ENCODE data around the gene PEX11B.
A peak's percentile ranks its signal among the peaks of the same experiment; 100 is the strongest.

PEX11B gene

GRCh38 chr1:145956781-145957442, 38.4 kb upstream of the PEX11B start:
- no peak for TF ChIP-seq FOXP2 (optimal IDR thresholded peaks at IDR 0.05; ENCODE audit: borderline replicate concordance, extremely low read depth, extremely low read length, insufficient read depth)
- TF ChIP-seq POLR2AphosphoS5 (IDR thresholded peaks at IDR 0.05; ENCODE audit: low read depth, low read length), result no peak
- TF ChIP-seq TAF1 (IDR thresholded peaks at IDR 0.05; ENCODE audit: borderline replicate concordance, insufficient read depth, low read length), result peak; percentile 23; the same call in 1 of the 2 replicates
- no peak for TF ChIP-seq REST (IDR thresholded peaks at IDR 0.05; ENCODE audit: insufficient read depth in 1 of 2, low read depth in 2 of 2, low read length in 2 of 2)
- TF ChIP-seq SIN3A (IDR thresholded peaks at IDR 0.05; ENCODE audit: borderline replicate concordance, insufficient read depth, low read length), result no peak

- no peak for TF ChIP-seq SIN3A (IDR thresholded peaks at IDR 0.05; ENCODE audit: borderline replicate concordance, insufficient read depth, low read length)
- no peak for TF ChIP-seq FOXP2 (optimal IDR thresholded peaks at IDR 0.05; ENCODE audit: borderline replicate concordance, extremely low read depth, extremely low read length, insufficient read depth)
- no peak for TF ChIP-seq TAF1 (IDR thresholded peaks at IDR 0.05; ENCODE audit: borderline replicate concordance, insufficient read depth, low read length)
- TF ChIP-seq REST (IDR thresholded peaks at IDR 0.05; ENCODE audit: insufficient read depth in 1 of 2, low read depth in 2 of 2, low read length in 2 of 2), result no peak
- no peak for TF ChIP-seq POLR2AphosphoS5 (IDR thresholded peaks at IDR 0.05; ENCODE audit: low read depth, low read length)
Observed at GRCh38 chr1:145956361-145956760, 37.8 kb upstream of the PEX11B start.

- TF ChIP-seq FOXP2 (optimal IDR thresholded peaks at IDR 0.05; ENCODE audit: borderline replicate concordance, extremely low read depth, extremely low read length, insufficient read depth) (no peak), SIN3A (IDR thresholded peaks at IDR 0.05; ENCODE audit: borderline replicate concordance, insufficient read depth, low read length) (no peak), REST (IDR thresholded peaks at IDR 0.05; ENCODE audit: insufficient read depth in 1 of 2, low read depth in 2 of 2, low read length in 2 of 2) (no peak), POLR2AphosphoS5 (IDR thresholded peaks at IDR 0.05; ENCODE audit: low read depth, low read length) (no peak), TAF1 (IDR thresholded peaks at IDR 0.05; ENCODE audit: borderline replicate concordance, insufficient read depth, low read length) (no peak)
Observed at GRCh38 chr1:145955436-145955835, 36.9 kb upstream of the PEX11B start.

- TF ChIP-seq REST (IDR thresholded peaks at IDR 0.05; ENCODE audit: insufficient read depth in 1 of 2, low read depth in 2 of 2, low read length in 2 of 2) (no peak), POLR2AphosphoS5 (IDR thresholded peaks at IDR 0.05; ENCODE audit: low read depth, low read length) (no peak), FOXP2 (optimal IDR thresholded peaks at IDR 0.05; ENCODE audit: borderline replicate concordance, extremely low read depth, extremely low read length, insufficient read depth) (no peak), SIN3A (IDR thresholded peaks at IDR 0.05; ENCODE audit: borderline replicate concordance, insufficient read depth, low read length) (no peak), TAF1 (IDR thresholded peaks at IDR 0.05; ENCODE audit: borderline replicate concordance, insufficient read depth, low read length) (no peak)
Observed at GRCh38 chr1:145953861-145954260, 35.3 kb upstream of the PEX11B start.

All from PFSK-1 (cell line).